Endothelial cell of umbilical vein (primary cell): ENCODE data around the gene ZHX3.

Experiments used
- CTCF ChIP-seq, 2 donors: IDR thresholded peaks; 1 replicate in 1 of 2; 2 replicates in 1 of 2; pipeline ENCODE4 v1.5.1; 2011; ENCODE audit warnings: low read length in 2 of 2, mild to moderate bottlenecking in 2 of 2, moderate library complexity in 2 of 2, control low read depth in 1 of 2, inconsistent platforms in 1 of 2, low read depth in 1 of 2; ENCODE audit not compliant: insufficient read depth in 1 of 2; ENCODE audit errors: extremely low read depth in 1 of 2
- EZH2 ChIP-seq: IDR thresholded peaks from 2 replicates; pipeline ENCODE4 v1.6.1; 2012; ENCODE audit warnings: borderline replicate concordance, low read depth, mild to moderate bottlenecking, moderate library complexity, low read length, inconsistent platforms; ENCODE audit not compliant: severe bottlenecking
- FOS ChIP-seq: IDR thresholded peaks from 2 replicates; pipeline ENCODE4 v1.6.1; 2011; ENCODE audit warnings: mild to moderate bottlenecking, low read length, moderate library complexity, borderline replicate concordance; ENCODE audit not compliant: insufficient read depth
- MAX ChIP-seq: IDR thresholded peaks from 2 replicates; pipeline ENCODE4 v1.6.1; 2011; ENCODE audit not compliant: insufficient read depth, insufficient read length
- MYC ChIP-seq: IDR thresholded peaks from one replicate; pipeline ENCODE4 v1.6.1; 2011; ENCODE audit warnings: mild to moderate bottlenecking, low read depth, low read length
- POLR2A ChIP-seq: IDR thresholded peaks from 2 replicates; pipeline ENCODE4 v1.6.1; 2012; ENCODE audit warnings: low read depth, mild to moderate bottlenecking, control low read depth, low read length
- POLR2AphosphoS5 ChIP-seq: IDR thresholded peaks from 2 replicates; pipeline ENCODE4 v1.6.1; 2012; ENCODE audit warnings: low read depth, mild to moderate bottlenecking, control low read depth, low read length, moderate library complexity; ENCODE audit not compliant: insufficient read depth

- no peak for TF ChIP-seq POLR2A
- TF ChIP-seq POLR2AphosphoS5: no peak
- no peak for TF ChIP-seq CTCF (IDR thresholded peaks at IDR 0.05; ENCODE audit: extremely low read depth in 1 of 2, insufficient read depth in 1 of 2, low read depth in 1 of 2, low read length in 2 of 2)
- no peak for TF ChIP-seq EZH2
- no peak for TF ChIP-seq FOS
- no peak for TF ChIP-seq MAX
- no peak for TF ChIP-seq MYC
These were observed 36.0 kb upstream of the ZHX3 start for GRCh38 chr20:41353530-41353929.
